ENCODE measurements around the gene RPS21.

- TF ChIP-seq CTCF (IDR thresholded peaks at IDR 0.05) (no peak), POLR2AphosphoS5 (IDR thresholded peaks at IDR 0.05; ENCODE audit: low read depth, low read length) (no peak), RFX5 (IDR thresholded peaks at IDR 0.05; ENCODE audit: low read length) (no peak), CHD2 (IDR thresholded peaks at IDR 0.05; ENCODE audit: low read length, partially characterized antibody) (no peak), REST (IDR thresholded peaks at IDR 0.05; ENCODE audit: low read depth, low read length) (no peak)
Measured at GRCh38 chr20:62354031-62354808, 32.7 kb upstream of the RPS21 start.
